GM12874 (cell line): ENCODE measurements around the gene NABP1.

Experiments
- TF ChIP-seq, protein P1 (sequence below): IDR thresholded peaks from 2 replicates; pipeline ENCODE4 v1.5.1; 2011; ENCODE audit warnings: low read depth, mild to moderate bottlenecking, control low read depth, low read length, moderate library complexity; ENCODE audit not compliant: insufficient read depth

The NABP1 gene

DNA sequence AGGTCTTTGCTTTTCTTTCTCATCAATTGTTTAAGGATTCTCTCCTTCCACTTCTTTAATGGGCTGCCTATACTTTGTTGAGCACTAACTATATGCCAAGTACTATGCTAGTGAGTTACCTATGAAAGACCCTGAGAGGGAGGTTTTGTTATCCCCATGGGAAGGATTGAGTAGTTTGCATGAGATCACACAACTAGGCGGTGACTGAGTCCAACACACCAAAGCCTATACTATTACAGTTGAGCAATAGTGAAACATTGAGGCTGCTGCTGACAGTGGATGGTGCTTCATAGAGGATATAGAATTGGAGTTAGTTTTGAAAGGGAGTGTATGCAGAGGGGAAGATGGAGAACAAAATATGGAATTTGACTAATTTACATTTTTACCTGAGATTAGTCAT, 15.8 kb downstream of the NABP1 start:
- TF ChIP-seq, protein P1, sequence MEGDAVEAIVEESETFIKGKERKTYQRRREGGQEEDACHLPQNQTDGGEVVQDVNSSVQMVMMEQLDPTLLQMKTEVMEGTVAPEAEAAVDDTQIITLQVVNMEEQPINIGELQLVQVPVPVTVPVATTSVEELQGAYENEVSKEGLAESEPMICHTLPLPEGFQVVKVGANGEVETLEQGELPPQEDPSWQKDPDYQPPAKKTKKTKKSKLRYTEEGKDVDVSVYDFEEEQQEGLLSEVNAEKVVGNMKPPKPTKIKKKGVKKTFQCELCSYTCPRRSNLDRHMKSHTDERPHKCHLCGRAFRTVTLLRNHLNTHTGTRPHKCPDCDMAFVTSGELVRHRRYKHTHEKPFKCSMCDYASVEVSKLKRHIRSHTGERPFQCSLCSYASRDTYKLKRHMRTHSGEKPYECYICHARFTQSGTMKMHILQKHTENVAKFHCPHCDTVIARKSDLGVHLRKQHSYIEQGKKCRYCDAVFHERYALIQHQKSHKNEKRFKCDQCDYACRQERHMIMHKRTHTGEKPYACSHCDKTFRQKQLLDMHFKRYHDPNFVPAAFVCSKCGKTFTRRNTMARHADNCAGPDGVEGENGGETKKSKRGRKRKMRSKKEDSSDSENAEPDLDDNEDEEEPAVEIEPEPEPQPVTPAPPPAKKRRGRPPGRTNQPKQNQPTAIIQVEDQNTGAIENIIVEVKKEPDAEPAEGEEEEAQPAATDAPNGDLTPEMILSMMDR: no peak

DNA sequence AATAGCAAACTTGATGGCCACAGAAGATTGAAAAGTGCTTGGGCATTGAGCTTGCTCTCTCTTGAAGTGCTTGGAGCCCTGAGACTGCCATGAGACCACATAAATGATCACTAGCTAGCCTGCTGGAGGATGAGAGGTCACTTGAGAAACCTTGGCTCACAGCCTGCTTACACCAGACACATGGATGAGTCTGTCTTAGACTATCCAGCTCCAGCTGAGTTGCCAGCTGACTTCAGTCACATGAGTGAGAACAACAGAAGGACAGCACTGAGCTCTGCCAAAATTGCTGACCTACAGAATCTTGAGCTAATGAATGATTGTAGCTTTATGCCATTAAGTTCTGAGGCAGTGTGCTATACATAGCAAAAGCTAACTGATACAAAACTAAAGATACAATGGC, 18.1 kb downstream of the NABP1 start:
- TF ChIP-seq, protein P1: no peak

DNA sequence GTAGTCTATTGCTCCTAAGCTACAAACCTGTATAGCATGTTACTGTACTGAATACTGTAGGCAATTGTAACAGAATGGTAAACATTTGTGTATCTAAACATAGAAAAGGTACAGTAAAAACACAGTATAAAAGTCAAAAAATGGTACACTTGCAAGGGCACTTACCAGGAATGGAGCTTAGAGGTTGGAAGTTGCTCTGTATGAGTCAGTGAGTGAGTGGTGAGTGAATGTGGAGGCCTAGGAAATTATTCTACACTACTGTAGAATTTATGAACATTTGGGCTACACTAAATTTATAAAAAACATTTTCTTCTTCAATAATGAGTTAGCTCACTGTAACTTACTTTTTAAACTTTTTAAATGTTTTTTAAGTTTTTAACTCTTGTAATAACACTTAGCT, 19.0 kb downstream of the NABP1 start:
- TF ChIP-seq, protein P1: no peak

DNA sequence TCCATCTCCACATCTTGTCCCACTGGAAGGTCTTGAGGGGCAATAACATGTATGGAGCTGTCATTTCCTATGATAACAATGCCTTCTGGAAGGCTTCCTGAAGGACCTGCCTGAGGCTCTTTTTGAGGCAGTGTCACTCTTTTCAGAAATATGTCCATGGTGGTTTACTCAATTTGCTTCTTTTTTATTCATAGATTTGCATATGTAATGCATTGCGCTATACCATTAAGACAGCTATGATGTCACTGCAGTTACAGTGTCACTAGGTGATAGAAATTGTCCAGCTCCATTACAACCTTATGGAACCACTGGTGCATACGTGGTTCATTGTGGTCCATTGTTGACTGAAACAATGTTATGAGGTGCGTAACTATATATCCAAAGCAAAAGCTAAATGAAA, 19.9 kb downstream of the NABP1 start:
- TF ChIP-seq, protein P1: no peak

DNA sequence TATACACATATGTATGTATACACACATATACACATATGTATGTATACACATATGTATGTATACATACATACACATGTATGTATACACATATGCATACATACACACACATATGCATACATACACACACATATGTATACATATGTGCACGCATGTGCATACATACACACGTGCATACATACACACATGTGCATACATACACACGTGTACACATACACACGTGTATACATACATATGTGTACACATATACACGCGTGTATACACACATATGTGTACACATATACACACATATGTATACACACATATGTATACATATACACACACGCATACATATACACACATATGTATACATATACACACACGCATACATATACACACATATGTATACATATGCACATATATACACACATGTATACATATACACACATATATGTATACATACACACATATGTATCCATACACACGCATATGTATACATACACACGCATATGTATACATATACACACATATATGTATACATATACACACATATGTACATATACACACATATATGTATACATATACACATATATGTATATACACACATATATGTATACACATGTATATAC, 21.5 kb downstream of the NABP1 start:
- TF ChIP-seq, protein P1: no peak

DNA sequence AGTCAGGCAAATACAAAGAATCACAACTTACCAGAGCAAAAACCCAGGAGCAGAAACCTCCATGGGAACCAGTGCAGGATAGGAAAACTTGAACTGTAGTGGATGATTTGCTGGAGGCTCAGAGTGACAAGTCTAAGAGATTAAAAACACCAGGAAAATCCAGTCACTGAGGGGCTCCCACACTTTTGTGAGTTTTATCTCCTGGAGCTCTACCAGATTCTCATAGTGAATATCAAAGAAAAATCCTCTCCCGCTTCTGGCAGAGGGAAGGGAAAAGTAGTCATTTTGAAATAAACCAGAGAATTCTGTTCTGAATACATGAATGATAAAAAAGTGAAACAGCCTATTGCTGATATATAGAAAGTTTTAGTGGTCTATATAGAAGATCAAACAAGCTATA, 23.1 kb downstream of the NABP1 start:
- TF ChIP-seq, protein P1: no peak

DNA sequence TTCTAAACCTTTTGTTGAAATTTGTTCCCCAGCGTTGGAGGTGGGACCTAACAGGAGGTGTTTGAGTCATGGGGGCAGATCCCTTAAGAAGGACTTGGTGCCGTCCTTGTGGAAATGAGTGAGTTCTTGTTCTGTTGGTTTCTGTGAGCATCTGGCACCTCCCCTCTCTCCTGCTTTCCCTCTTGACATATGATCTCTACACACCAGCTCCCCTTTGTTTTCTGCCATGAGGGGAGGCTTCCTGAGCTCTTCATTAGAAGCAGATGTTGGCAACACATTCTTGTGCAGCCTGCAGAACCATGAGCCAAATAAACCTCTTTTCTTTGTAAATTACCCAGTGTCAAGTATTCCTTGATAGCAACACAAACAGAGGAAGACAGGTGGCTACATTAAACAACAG, 23.8 kb downstream of the NABP1 start:
- TF ChIP-seq, protein P1: no peak
